Left lung (tissue), 14 donors: Measurements from ENCODE around the gene ESPN. TPM values are rescaled to one million over a fixed set of nuclear protein-coding genes. Genes with fewer than 3 reads are reported as not detected.

Experiments used
- ATAC-seq: fragments of 200-7000 bp; cut with Tn5 transposase; one replicate; pipeline ENCODE4 v1.9.1; 2020; ENCODE audit warnings: moderate library complexity
- DNase-seq, 4 donors: peaks; one replicate each; pipeline ENCODE4 v3.0.0-alpha.2; 2013 to 2020
- H3K27ac ChIP-seq, 2 donors: fragments of 200-600 bp; sonication (generic) in 1 of 2; one replicate each; pipeline versions ENCODE4 v1.5.0 to v1.8.0; 2020 to 2021
- H3K27me3 ChIP-seq, 2 donors: fragments of 200-600 bp; sonication (generic) in 1 of 2; one replicate each; pipeline versions ENCODE4 v1.5.0 to v1.8.0; 2020 to 2021
- H3K36me3 ChIP-seq, 2 donors: fragments of 200-600 bp; sonication (generic) in 1 of 2; one replicate each; pipeline versions ENCODE4 v1.5.0 to v1.8.0; 2020 to 2021
- H3K4me1 ChIP-seq, 2 donors: fragments of 200-600 bp; one replicate each; pipeline ENCODE4 v1.8.0; 2021
- H3K4me3 ChIP-seq, 2 donors: fragments of 200-600 bp; sonication (generic) in 1 of 2; one replicate each; pipeline versions ENCODE4 v1.5.0 to v1.8.0; 2020 to 2021; ENCODE audit warnings: mild to moderate bottlenecking in 1 of 2
- H3K9me3 ChIP-seq, 2 donors: fragments of 200-600 bp; sonication (generic) in 1 of 2; one replicate each; pipeline versions ENCODE4 v1.5.0 to v1.8.0; 2020 to 2021
- intact Hi-C, 2 donors: fragments of 100-400 bp; cut with DNase I; formaldehyde crosslinking; loops; one replicate each; pipeline versions ENCODE4 v1.11.2 to v1.14.2; 2022
- long read RNA-seq, 12 donors: library from polyadenylated mRNA in 2 of 12; unstranded in 2 of 12; transcript quantifications; one replicate each; pipeline ENCODE4 v2.0.0 and lab custom pipeline, GENCODE V29; 2019 to 2026
- polyA plus RNA-seq, 6 donors: library from polyadenylated mRNA; unstranded; fragments of 120-200 nt; gene quantifications; one replicate each; pipeline ENCODE4 v1.2.1, GENCODE V29; 2013; ENCODE audit not compliant: insufficient read length in 6 of 6
- total RNA-seq, 2 donors: library from RNA; stranded (reverse); fragmentation: NEBNext Ultra II Directional; extraction: Animal tissue kit (Norgen Biotek cat#: 25700); gene quantifications; one replicate each; pipeline ENCODE4 v1.2.1, GENCODE V29; 2021
- TF ChIP-seq, protein P1 (sequence below), 2 donors: fragments of 200-600 bp; sonication (generic) in 1 of 2; IDR thresholded peaks; one replicate each; pipeline versions ENCODE4 v1.5.0 to v1.8.0; 2021; ENCODE audit warnings: antibody characterized with exemption in 2 of 2
- donor health status: DM: no; HTN: yes; CAD: no.
- donor health status: DM: no; HTN: no; CAD: no.

Gene ESPN, protein sequence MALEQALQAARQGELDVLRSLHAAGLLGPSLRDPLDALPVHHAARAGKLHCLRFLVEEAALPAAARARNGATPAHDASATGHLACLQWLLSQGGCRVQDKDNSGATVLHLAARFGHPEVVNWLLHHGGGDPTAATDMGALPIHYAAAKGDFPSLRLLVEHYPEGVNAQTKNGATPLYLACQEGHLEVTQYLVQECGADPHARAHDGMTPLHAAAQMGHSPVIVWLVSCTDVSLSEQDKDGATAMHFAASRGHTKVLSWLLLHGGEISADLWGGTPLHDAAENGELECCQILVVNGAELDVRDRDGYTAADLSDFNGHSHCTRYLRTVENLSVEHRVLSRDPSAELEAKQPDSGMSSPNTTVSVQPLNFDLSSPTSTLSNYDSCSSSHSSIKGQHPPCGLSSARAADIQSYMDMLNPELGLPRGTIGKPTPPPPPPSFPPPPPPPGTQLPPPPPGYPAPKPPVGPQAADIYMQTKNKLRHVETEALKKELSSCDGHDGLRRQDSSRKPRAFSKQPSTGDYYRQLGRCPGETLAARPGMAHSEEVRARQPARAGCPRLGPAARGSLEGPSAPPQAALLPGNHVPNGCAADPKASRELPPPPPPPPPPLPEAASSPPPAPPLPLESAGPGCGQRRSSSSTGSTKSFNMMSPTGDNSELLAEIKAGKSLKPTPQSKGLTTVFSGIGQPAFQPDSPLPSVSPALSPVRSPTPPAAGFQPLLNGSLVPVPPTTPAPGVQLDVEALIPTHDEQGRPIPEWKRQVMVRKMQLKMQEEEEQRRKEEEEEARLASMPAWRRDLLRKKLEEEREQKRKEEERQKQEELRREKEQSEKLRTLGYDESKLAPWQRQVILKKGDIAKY
- 1 to 10 TPM; 1.2 to 3.7 TPM for total RNA-seq
- 1 to 10 TPM; 1.7 to 3.1 (median 2.2) TPM for polyA plus RNA-seq
- long read RNA-seq, donor 1 = 0 reads
- long read RNA-seq, donor 2 = 0 reads
- long read RNA-seq, donor 3 = 0 reads
- long read RNA-seq, donor 4 = 0 reads
- long read RNA-seq, donor 5, partial matches to known transcripts = 32 of 56 reads
- long read RNA-seq, donor 5, other reads (novel, unspliced or antisense) = 24 of 56 reads
- long read RNA-seq, donor 6, partial matches to known transcripts = 24 of 24 reads
- long read RNA-seq, donor 6, other reads (novel, unspliced or antisense) = 0 of 24 reads
- long read RNA-seq, donor 7, partial matches to known transcripts = 35 of 41 reads
- long read RNA-seq, donor 7, other reads (novel, unspliced or antisense) = 6 of 41 reads
- long read RNA-seq, donor 8, partial matches to known transcripts = 43 of 75 reads
- long read RNA-seq, donor 8, other reads (novel, unspliced or antisense) = 32 of 75 reads
- long read RNA-seq, donor 9 = 0 reads
- long read RNA-seq, donor 10 = 0 reads
- long read RNA-seq, donor 11, partial matches to known transcripts = 7 of 8 reads
- long read RNA-seq, donor 11, other reads (novel, unspliced or antisense) = 0 of 8 reads
- long read RNA-seq, donor 12, partial matches to known transcripts = 52 of 52 reads
- long read RNA-seq, donor 12, other reads (novel, unspliced or antisense) = 0 of 52 reads

GRCh38 chr1:6424619-6425593 lies at the start of gene ESPN:
Gene ESPN (plus strand): TSS chr1:6424776. CDS start chr1:6424956, 180 bp downstream.
- peaks cover 44 to 100% of the 10 kb centered on the region in 2 donors for H3K27me3 ChIP-seq
- no peaks in the 10 kb centered on the region for H3K36me3 ChIP-seq
- peak; percentile 41 for ATAC-seq
- DNase-seq = peak in 1 of 4 donors; percentile 76
- no peak within 1 kb of the TSS for H3K4me3 ChIP-seq
- H3K4me1 ChIP-seq = peaks cover 15 to 33% of the 10 kb centered on the region in 2 donors
- H3K9me3 ChIP-seq = no peaks in the 10 kb centered on the region
- intact Hi-C loops = no loop called here
- no peak within 1 kb of the TSS for H3K27ac ChIP-seq
- TF ChIP-seq, protein P1, sequence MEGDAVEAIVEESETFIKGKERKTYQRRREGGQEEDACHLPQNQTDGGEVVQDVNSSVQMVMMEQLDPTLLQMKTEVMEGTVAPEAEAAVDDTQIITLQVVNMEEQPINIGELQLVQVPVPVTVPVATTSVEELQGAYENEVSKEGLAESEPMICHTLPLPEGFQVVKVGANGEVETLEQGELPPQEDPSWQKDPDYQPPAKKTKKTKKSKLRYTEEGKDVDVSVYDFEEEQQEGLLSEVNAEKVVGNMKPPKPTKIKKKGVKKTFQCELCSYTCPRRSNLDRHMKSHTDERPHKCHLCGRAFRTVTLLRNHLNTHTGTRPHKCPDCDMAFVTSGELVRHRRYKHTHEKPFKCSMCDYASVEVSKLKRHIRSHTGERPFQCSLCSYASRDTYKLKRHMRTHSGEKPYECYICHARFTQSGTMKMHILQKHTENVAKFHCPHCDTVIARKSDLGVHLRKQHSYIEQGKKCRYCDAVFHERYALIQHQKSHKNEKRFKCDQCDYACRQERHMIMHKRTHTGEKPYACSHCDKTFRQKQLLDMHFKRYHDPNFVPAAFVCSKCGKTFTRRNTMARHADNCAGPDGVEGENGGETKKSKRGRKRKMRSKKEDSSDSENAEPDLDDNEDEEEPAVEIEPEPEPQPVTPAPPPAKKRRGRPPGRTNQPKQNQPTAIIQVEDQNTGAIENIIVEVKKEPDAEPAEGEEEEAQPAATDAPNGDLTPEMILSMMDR (IDR thresholded peaks at IDR 0.05) = no peak

- no peak overlapping the region for H3K27ac ChIP-seq
Observed at GRCh38 chr1:6378096-6378746, 46.4 kb upstream of the ESPN start.

GRCh38 chr1:6380037-6380436 lies 44.5 kb upstream of the ESPN start:
- no peaks in the 10 kb centered on the region for H3K27me3 ChIP-seq
- TF ChIP-seq, protein P1 (IDR thresholded peaks at IDR 0.05) = no peak

More at GRCh38 chr1:6378096-6378746, 46.4 kb upstream of the ESPN start:
- no peaks in the 10 kb centered on the region for H3K4me1 ChIP-seq
- H3K27me3 ChIP-seq = no peaks in the 10 kb centered on the region
- no peaks in the 10 kb centered on the region for H3K36me3 ChIP-seq
- intact Hi-C loops = no loop called here
- no peak for DNase-seq
- H3K9me3 ChIP-seq = no peaks in the 10 kb centered on the region
- H3K4me3 ChIP-seq = no peak overlapping the region
- TF ChIP-seq, protein P1 (IDR thresholded peaks at IDR 0.05) = no peak
- ATAC-seq = no peak

DNA sequence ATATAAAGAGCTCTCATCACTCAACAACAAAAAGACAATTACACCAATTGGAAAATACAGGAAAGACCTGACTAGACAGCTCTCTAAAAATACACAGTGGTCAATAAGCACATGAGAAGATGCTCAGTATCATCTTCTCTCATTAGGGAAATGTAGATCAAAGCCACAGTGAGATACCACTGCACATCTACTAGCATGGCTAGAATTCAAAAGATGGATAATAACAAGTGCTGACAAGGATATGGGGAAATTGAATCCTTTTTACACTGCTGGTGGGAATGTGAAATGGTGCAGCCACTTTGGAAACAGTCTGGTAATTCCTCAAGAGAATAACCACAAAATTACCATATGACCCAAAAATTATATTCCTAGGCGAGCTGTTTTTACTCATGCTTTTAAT lies 40.4 kb upstream of the ESPN start:
- peaks cover 0 to 4% of the 10 kb centered on the region in 2 donors for H3K9me3 ChIP-seq
- no peak overlapping the region for H3K4me3 ChIP-seq
- peaks cover 0 to 7% of the 10 kb centered on the region in 2 donors for H3K4me1 ChIP-seq
- H3K36me3 ChIP-seq = no peaks in the 10 kb centered on the region
- TF ChIP-seq, protein P1 (IDR thresholded peaks at IDR 0.05) = no peak
- H3K27me3 ChIP-seq = no peaks in the 10 kb centered on the region
- H3K27ac ChIP-seq = no peak overlapping the region
- DNase-seq (no peak), ATAC-seq (no peak)
- intact Hi-C loops = no loop called here

More at GRCh38 chr1:6380037-6380436, 44.5 kb upstream of the ESPN start:
- H3K4me3 ChIP-seq = no peak overlapping the region
- H3K27ac ChIP-seq = no peak overlapping the region
- no peaks in the 10 kb centered on the region for H3K36me3 ChIP-seq
- intact Hi-C loops = no loop called here
- no peaks in the 10 kb centered on the region for H3K4me1 ChIP-seq
- no peak for DNase-seq
- no peak for ATAC-seq
- H3K9me3 ChIP-seq = peaks cover 0 to 4% of the 10 kb centered on the region in 2 donors
